ENCODE results near the gene DDX50.
"Not testable (repeated sequence)": the region's sequence is repeated elsewhere in the genome, so short reads cannot be mapped to it uniquely, and the experiment has no call there.

DDX50 gene

DNA sequence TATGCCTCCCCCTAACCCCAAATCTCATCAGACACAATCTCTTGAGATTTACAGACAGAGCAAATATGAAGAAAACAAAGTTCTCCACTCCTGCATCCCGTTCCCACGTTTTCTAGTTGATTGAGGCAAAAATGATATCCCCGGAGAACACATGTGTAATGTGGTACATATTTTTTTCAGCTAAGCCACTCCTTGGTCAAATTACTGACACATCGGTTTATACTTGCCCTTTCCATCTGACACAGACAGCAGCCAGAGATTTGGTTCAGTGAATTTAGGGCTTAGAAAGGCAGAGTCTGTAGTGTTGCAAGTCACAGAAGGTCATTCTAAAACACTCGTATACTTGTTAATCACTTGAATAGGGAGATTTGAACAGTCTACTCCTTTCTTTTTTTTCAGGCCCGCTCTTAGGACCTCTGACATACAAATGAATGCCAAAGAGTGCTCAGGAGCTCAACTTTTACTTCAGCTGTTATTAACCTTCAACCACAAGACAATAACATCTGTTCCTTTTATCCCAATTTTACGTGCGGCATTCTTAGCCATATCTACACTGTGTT lies 1.8 kb upstream of the DDX50 start:
- in situ Hi-C loops (cut with HindIII; ENCODE audit: low sequenced_read_pairs) = no loop called here

DNA sequence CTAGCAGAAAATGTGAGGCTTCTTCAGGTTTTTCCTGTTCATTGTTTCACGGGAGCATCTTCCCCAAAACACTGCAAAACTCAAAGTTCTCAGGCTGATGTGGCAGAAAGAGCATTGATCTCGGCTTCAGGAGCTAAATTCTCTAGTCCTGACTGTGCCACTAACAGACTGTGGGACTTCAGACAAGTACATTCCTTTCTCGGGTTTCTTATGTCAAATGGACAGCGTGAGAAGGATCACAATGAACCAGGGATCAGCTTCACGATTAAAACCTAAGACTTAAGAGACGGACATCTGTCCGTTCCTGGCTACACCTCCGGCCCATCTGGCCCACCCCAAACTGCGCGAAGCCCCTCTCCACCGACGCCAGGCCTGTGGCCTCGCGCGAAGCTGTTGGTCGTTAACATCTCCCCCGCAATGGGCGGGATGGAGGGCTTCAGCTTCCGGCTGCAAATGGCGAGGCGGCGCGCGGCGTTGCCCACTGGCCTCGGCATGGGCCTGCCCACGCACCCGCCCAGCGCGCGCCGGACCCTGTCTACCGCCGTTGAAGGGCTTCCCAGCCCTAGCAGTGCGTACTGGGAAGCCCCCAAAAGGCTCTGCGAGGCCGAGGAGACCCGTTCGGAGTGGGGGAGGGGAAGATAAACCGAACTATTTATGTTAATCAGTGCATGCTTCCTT lies 549 bp upstream of the DDX50 start:
- in situ Hi-C loops (cut with HindIII; ENCODE audit: low sequenced_read_pairs) = no loop called here

DNA sequence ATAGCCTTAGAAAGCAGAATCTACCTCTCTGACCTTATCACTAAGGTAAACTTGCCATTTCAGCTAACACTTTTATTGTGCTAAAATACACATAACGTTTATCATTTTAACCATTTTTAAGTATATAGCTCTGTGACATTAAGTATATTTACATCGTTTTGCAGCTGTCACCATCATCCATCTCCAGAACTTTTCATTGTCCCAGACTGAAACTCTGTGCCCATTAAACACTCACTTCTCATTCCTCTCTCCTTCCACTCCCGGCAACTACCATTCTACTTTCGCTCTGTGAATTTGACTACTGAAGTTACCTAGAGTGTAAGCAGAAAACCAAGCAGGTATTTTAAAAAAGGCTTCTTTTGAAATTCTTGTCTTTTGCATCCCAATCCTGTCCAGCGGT lies 1.3 kb downstream of the DDX50 start:
- in situ Hi-C loops (cut with HindIII; ENCODE audit: low sequenced_read_pairs) = no loop called here

DNA sequence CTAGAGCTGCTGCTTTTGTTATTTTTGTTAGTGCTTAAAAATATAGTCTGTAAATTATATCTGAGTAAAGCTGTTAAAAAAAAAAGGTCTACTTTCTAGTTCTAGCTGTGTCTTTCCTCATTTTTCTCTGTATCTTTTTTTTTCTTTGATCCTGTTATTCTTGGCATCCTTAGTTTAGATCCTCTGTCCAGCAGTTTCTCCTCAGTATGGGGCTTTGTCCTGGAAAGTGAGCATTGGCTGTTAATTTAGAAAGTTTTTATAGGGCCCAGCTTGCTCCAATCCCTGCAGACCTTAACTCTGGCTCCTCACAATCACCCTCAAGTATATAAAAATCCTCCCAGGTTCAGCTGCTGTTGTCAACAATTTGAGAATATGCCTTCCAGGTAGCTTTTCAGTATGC lies 23.5 kb downstream of the DDX50 start:
- in situ Hi-C loops (cut with HindIII; ENCODE audit: low sequenced_read_pairs) = no loop called here

DNA sequence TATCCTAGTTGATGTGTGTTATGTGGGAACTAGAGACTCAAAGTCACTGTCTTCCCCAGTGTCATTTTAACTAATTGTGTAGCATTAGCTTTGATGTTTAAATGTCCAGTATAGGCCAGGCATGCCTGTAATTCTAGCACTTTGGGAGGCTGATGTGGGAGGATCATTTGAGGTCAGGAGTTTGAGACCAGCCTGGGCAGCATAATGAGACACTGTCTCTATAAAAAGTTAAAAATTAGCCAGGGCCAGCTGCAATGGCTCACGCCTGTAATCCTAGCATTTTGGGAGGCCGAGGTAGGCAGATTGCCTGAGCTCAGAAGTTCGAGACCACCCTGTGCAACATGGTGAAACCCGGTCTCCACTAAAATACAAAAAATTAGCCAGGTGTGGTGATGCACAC lies 24.4 kb downstream of the DDX50 start:
- in situ Hi-C loops (cut with HindIII; ENCODE audit: low sequenced_read_pairs) = no loop called here

DNA sequence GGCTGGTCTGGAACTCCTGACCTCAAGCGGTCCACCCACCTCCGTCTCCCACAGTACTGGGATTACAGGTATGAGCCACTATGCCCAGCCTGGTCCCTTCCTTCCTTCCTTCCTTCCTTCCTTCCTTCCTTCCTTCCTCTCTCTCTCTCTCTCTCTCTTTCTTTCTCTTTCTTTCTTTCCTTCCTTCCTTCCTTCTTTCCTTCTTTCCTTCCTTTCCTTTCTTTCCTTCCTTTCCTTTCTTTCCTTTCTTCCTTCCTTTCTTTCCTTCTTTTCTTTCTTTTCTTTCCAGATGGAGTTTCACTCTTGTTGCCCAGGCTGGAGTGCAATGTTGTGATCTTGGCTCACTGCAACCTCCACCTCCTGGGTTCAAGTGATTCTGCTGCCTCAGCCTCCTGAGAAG lies 28.0 kb downstream of the DDX50 start:
- in situ Hi-C loops (cut with HindIII; ENCODE audit: low sequenced_read_pairs) = not testable (repeated sequence)

DNA sequence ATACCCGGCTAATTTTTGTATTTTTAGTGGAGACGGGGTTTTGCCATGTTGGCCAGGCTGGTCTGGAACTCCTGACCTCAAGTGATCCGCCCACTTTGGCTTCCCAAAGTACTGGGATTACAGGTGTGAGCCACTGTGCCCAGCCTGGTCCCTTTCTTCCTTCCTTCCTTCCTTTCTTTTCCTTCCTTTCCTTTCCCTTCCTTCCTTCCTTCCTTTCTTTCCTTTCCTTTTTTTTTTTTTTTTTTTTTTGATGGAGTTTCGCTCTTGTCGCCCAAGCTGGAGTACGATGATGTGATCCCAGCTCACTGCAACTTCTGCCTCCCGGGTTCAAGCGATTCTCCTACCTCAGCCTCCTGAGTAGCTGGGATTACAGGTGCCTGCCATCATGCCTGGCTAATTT lies 28.8 kb downstream of the DDX50 start:
- in situ Hi-C loops (cut with HindIII; ENCODE audit: low sequenced_read_pairs) = not testable (repeated sequence)

DNA sequence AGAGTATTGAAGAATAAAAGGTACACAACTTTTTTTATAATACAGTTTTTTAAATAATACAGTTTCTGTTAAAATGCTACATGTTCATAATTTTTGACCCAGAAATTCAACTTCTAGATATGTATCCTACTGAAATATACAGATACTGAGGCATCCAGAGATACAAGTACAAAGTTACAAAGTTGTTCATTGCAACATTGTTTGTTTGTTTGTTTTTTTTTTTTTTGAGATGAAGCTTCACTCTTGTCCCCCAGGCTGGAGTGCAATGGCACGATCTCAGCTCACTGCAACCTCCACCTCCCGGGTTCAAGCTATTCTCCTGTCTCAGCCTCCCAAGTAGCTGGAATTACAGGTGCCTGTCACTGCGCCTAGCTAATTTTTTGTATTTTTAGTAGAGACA lies 31.7 kb downstream of the DDX50 start:
- in situ Hi-C loops (cut with HindIII; ENCODE audit: low sequenced_read_pairs) = not testable (repeated sequence)

DNA sequence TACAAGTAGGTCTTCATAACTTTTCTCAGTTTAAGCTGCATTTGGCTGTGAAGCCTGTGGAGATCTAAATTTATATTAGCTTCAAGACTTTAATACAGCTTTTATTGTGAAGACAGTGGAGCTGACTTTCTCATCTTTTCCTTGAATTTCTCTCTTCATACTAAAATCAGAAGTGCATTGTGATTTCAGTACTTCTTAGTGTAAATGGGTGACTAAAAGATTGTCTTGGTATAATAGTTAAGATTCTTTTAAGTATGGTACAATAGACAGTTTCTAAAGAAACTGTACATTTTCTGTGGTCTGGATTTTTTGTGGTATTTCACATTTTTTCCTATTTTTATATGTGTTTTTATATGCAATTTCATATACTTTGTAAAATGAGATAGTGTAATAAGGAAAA lies 33.9 kb downstream of the DDX50 start:
- in situ Hi-C loops (cut with HindIII; ENCODE audit: low sequenced_read_pairs) = no loop called here

DNA sequence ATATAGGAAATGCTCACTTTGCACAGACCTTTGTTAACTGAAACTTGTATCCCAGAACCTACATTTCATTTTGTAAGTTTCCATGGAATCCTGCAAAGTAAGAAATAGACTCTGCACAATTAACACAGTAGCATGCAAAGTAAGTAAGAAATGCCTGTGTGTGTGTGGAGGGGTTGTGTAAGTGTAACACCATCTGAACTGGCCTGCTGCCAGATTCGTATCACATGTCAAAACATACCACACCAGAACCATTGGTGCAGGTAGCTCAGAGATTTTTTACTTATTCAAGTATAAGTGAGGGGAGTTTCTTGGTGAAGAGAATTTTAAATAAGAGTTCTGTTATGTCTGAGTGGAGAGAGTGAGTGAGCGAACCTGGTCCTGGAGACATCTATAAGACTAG lies 37.0 kb downstream of the DDX50 start:
- in situ Hi-C loops (cut with HindIII; ENCODE audit: low sequenced_read_pairs) = no loop called here

DNA sequence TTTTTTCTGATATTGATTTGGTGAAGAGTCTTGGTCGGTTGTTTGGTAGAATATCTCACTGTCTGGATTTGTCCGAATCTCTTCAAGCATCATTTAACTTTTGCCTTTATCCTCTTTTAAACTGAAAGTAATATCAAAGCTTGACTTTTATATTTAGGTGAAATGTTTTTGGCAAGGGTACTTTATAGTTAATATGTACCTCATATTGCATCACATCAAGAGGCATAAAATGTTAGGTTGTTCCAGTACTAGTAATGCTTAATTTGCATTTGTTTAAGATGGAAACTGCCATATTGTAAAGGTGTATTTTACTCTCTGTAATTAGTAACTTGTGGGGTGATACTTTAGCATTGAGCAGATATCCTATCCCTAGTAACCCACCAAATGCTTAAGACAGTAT lies 37.8 kb downstream of the DDX50 start:
- in situ Hi-C loops (cut with HindIII; ENCODE audit: low sequenced_read_pairs) = no loop called here

DNA sequence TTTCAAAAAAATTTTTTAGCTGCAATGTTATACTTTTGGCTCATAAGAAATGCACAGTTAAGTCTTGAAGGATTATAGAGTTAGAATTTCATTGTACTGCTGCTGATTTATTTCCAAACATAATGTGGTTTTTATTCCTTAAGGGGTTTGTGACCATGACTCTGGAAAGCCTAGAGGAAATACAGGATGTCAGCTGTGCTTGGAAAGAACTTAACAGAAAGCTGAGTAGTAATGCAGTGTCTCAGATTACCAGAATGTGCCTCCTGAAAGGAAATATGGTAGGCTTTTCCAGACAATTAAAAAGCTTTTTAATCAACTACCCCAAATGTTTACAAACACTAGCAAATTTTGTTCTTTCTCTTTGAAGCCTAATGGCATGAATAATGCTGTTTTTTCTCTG lies 39.8 kb downstream of the DDX50 start:
- in situ Hi-C loops (cut with HindIII; ENCODE audit: low sequenced_read_pairs) = not testable (repeated sequence)

DNA sequence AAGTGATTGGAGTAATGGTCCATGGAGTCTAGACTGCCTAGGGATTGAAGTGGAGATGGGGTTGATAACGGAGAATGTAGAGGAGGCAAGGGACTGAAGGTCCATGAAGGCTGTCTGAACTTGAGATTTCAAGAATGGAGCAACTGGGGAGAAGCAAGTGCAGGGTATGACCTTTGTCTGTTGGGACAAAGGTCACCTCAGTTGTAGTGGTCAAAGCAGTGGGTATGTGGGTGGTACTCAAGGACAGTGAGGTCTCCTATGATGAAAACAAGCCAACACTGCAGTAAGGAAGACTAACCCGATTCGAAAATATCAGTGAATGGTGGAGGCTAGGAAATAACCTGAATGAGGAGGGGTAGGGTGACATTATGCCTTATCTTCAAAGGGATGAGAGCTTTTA lies 49.5 kb downstream of the DDX50 start:
- in situ Hi-C loops (cut with HindIII; ENCODE audit: low sequenced_read_pairs) = no loop called here

DNA sequence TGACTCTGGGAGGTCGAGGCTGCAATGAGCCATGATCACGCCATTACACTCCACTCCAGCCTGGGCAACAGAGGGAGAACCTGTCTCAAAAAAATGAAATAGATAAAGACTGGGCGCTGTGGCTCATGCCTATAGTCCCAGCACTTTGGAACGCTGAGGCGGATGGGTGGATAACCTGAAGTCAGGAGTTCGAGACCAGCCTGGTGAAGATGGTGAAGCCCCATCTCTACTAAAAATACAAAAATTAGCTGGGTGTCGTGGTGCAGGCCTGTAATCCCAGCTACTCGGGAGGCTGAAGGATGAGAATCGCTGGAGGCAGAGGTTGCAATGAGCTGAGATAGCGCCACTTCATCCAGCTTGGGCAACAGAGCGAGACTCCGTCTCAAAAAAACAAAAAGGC lies 53.8 kb downstream of the DDX50 start:
- in situ Hi-C loops (cut with HindIII; ENCODE audit: low sequenced_read_pairs) = no loop called here

DNA sequence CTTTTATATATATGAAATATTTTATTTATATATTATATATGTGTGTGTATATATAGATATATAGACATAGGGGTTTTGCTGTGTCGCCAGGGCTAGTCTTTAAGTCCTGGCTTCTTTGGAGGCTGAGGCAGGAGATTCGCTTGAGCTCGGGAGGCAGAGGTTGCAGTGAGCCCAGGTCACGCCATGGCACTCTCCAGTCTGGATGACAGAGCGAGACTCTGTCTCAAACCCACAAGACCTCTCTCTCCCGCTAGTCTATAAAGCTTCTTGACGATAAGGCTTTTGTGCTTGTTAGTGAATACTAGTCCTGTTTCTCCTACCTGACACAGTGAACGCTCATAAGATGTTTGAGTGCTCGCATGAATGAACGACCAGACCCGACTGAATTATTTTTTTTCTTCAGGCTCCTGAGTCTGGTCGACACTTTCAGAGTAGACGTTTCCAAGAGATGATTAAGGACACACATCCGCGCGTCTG lies 54.3 kb downstream of the DDX50 start:
- in situ Hi-C loops (cut with HindIII; ENCODE audit: low sequenced_read_pairs) = no loop called here

DNA sequence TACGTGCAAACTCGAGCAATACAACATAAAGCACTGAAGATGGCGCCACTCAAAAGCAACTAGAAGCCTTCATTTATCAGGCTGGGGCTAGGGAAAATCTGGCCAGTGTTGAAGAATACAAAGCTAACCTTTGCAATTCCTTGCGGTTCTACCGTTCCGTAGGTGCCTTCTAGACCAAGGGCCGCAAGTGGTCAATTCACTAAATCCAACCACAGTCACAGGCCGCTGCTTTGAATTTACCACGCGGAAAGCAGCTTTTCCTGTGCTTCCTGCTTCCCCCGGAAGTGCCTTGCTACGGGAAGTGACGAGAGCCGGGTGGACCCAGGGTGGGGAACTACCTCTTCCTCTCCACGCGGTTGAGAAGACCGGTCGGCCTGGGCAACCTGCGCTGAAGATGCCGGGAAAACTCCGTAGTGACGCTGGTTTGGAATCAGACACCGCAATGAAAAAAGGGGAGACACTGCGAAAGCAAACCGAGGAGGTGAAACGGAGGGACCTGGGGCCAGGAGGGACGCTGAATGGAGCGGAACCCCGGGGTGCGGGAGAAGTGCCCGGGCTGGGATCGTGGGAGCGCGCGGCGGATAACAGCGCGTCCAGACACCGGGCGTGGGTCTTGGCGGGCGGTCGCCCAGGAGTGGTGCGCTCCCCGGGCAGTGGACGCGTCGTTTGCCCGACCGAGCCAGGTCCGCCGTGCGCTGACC lies 54.9 kb downstream of the DDX50 start, which contains the start of gene DDX21:
DDX21 (plus strand) TSS at position 339 of the 701 bp plus-strand sequence; CDS start at position 395, 56 bp downstream.
- in situ Hi-C loops (cut with HindIII; ENCODE audit: low sequenced_read_pairs) = no loop called here

DNA sequence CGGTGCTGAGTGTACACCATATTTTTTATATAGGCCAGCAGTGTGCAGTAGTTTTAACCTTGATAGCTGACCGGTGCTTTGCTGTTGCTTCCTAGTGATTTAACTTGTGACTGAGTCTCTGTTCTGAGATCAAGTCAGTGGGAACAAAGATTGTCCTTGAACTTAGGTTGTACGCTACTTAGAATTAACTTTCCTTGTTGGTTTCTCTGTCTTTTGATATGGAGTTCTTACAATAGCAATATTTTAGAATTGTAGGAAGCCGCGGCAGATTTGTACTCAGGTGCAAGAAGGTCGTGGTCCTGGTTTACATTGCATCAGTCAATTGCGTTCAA lies 56.1 kb downstream of the DDX50 start:
- in situ Hi-C loops (cut with HindIII; ENCODE audit: low sequenced_read_pairs) = no loop called here

DNA sequence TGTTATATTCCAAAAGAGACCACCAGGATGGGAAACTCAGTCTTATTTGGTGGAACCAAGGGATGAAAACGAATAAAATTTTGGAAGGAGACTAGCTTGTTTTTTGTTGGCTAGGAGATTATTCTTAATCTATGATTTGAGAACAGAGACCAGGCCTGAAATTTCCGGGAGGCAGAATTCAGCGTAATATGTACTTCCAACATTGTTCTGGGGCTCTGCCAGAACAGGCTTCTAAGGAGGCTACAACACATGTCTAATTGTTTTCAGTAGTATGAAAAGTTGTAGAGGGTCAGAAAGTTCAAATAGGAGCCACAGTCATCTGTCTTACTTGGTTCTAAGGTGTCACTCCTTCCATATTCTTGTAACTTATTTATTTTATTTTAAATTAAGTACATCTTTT lies 56.5 kb downstream of the DDX50 start:
- in situ Hi-C loops (cut with HindIII; ENCODE audit: low sequenced_read_pairs) = no loop called here

DNA sequence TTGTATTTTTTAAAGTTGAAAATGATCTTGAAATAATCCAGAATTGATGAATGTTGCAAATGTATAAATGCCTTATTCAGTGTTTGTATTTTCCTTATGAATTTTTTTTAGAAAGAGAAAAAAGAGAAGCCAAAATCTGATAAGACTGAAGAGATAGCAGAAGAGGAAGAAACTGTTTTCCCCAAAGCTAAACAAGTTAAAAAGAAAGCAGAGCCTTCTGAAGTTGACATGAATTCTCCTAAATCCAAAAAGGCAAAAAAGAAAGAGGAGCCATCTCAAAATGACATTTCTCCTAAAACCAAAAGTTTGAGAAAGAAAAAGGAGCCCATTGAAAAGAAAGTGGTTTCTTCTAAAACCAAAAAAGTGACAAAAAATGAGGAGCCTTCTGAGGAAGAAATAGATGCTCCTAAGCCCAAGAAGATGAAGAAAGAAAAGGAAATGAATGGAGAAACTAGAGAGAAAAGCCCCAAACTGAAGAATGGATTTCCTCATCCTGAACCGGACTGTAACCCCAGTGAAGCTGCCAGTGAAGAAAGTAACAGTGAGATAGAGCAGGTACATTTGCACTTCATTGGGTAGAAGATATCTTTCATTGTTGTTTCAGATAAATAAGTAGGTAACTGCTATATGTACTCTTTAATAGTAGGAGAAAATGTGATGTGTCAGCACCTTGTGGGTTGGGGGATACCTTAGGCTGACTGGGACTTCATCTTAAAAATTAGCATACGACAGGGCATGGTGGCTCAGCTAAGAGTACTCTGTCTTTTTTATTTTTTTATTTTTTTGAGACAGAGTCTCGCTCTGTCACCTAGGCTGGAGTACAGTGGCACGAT lies 58.8 kb downstream of the DDX50 start:
- in situ Hi-C loops (cut with HindIII; ENCODE audit: low sequenced_read_pairs) = no loop called here

DNA sequence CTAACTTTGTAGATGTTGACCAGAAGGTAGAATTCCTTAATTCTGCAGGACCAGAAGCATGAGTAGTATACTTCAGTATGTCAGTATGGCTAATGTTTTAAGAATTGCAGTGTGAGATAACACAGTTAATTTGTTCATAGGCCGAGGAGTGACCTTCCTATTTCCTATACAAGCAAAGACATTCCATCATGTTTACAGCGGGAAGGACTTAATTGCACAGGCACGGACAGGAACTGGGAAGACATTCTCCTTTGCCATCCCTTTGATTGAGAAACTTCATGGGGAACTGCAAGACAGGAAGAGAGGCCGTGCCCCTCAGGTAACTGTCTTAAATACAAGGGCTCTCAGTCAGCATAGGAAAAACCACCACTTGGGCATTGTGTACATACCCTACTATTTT lies 62.0 kb downstream of the DDX50 start:
- in situ Hi-C loops (cut with HindIII; ENCODE audit: low sequenced_read_pairs) = no loop called here

DNA sequence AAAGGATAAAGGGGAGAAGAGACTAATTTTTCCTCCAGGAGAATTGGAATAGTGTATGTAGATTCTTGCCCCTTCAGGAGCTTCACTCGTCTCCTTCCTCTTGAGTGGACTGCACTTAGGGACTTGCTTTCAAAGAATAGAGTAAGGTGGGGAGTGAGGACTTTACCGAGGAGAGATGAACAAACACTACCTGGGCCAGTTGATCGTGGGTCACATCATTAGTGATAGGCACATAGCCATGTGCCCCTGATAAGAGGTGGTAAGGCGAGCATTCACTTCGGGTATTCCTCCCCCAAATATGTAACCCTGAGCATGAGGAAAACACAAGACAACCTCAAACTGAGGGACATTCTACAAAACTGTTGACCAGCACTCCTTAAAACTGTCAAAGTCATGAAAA lies 72.9 kb downstream of the DDX50 start:
- in situ Hi-C loops (cut with HindIII; ENCODE audit: low sequenced_read_pairs) = no loop called here
